Fibroblast of upper back skin (primary cell): ENCODE measurements around the gene ACP1.
"Not testable (repeated sequence)": the region's sequence is repeated elsewhere in the genome, so short reads cannot be mapped to it uniquely, and the experiment has no call there.

ENCODE experiments used
- DNase-seq: peaks from one replicate; pipeline ENCODE4 v3.0.0-alpha.2; 2013

The ACP1 gene

GRCh38 chr2:314561-315336 is 50.0 kb downstream of the ACP1 start:
- no peak for DNase-seq

- DNase-seq, result not testable (repeated sequence)
Measured at GRCh38 chr2:315925-316324, 51.2 kb downstream of the ACP1 start.

- DNase-seq, result no peak
Measured at GRCh38 chr2:316381-316780, 51.6 kb downstream of the ACP1 start.

- peak; percentile 74 for DNase-seq
Measured at GRCh38 chr2:317501-318424, 53.0 kb downstream of the ACP1 start.

GRCh38 chr2:319059-319600 is 54.4 kb downstream of the ACP1 start:
- DNase-seq, result no peak

GRCh38 chr2:320561-320960 is 55.8 kb downstream of the ACP1 start:
- DNase-seq, result no peak

DNA sequence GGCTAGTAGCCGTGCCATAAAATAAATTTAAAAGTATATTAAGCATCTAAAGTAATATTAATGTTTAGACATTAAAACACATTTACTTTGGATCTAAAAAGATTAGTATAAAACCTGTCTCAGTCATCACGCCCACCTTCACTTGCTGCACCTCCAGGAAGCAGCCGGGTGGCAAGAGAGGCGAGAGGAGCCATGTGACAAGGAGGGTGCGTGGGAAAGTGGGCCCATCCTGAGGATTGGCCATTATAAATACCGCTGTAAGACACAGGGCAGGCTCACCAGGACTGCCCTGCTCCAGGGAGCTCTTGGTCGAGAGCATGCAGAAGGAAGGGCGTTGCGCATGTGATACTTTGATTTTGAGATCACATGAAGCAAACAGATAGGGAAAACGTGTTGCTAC is 57.6 kb downstream of the ACP1 start:
- no peak for DNase-seq

DNA sequence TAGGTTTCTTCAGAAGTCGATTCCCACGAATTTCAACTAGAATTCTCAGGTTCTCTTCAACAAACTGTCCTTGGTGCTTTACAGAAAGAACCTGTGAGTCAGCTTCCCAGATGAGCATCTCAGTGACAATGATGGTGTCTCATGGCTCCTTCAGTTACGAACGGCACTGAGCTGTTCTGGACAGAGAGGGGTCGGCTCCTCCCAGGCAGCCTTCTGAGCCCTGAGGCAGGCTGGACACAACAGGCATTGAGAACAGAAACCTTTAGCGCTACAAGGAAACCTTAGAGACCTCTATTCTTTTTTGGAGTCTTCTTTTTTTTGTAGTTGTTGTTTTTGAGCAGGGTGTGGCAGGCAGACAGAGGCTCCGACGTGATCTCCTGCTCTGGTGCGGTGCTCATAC is 58.3 kb downstream of the ACP1 start:
- DNase-seq, result no peak
